A673 (cell line): Measurements from ENCODE around the gene LIMA1. TPM values are rescaled to one million over a fixed set of nuclear protein-coding genes. Genes with fewer than 3 reads are reported as not detected.
A peak's percentile ranks its signal among the peaks of the same experiment; 100 is the strongest.
"Not testable (repeated sequence)": the region's sequence is repeated elsewhere in the genome, so short reads cannot be mapped to it uniquely, and the experiment has no call there.

Experiments
- BruUV-seq: library from RNA; stranded (reverse); fragments of 400-500 nt; replicated peaks from 2 replicates; lab custom pipeline; 2021; lab: Mats Ljungman, UMichigan
- CTCF ChIA-PET: fragments of 300-600 bp; sonication (Branson Sonifier 250); formaldehyde crosslinking; loops from one replicate; lab custom pipeline; 2022; ENCODE audit warnings: antibody characterized with exemption; lab: Charles Lee
- POLR2A ChIA-PET: fragments of 300-600 bp; sonication (Branson Sonifier 250); formaldehyde crosslinking; loops from one replicate; lab custom pipeline; 2022; ENCODE audit warnings: antibody characterized with exemption; ENCODE audit not compliant: low non-redundant PET; lab: Charles Lee
- DNase-seq: peaks from one replicate; pipeline ENCODE4 v3.0.0-alpha.2; 2015; ENCODE audit warnings: low spot score
- H3K27ac ChIP-seq: fragments of 200-600 bp; sonication (generic); 2 replicates; pipeline ENCODE4 v1.5.1; 2016; ENCODE audit warnings: mixed run types, low read depth, mild to moderate bottlenecking, mixed read lengths, antibody characterized with exemption, low read length; ENCODE audit not compliant: poor library complexity, severe bottlenecking
- H3K27me3 ChIP-seq: fragments of 200-600 bp; sonication (generic); replicated peaks from 2 replicates; pipeline ENCODE4 v1.6.1; 2017; ENCODE audit warnings: mixed run types, low read depth, mild to moderate bottlenecking, mixed read lengths, antibody characterized with exemption, low read length; ENCODE audit not compliant: insufficient read depth, poor library complexity
- H3K36me3 ChIP-seq: fragments of 200-600 bp; sonication (generic); 2 replicates; pipeline ENCODE4 v1.6.1; 2016; ENCODE audit warnings: mixed run types, mild to moderate bottlenecking, mixed read lengths, antibody characterized with exemption, low read length; ENCODE audit not compliant: insufficient read depth, poor library complexity, severe bottlenecking
- H3K4me1 ChIP-seq: fragments of 200-600 bp; sonication (generic); 2 replicates; pipeline ENCODE4 v1.6.1; 2017; ENCODE audit warnings: mixed run types, mild to moderate bottlenecking, mixed read lengths, antibody characterized with exemption, low read length; ENCODE audit not compliant: insufficient read depth, poor library complexity, severe bottlenecking
- H3K4me3 ChIP-seq: fragments of 200-600 bp; sonication (generic); 2 replicates; pipeline ENCODE4 v1.5.1; 2016; ENCODE audit warnings: low read depth, mixed run types, mild to moderate bottlenecking, mixed read lengths, low read length; ENCODE audit not compliant: poor library complexity, severe bottlenecking
- H3K9me3 ChIP-seq: fragments of 200-600 bp; sonication (generic); 2 replicates; pipeline ENCODE4 v1.6.1; 2016; ENCODE audit warnings: mixed run types, low read depth, mild to moderate bottlenecking, mixed read lengths, antibody characterized with exemption, low read length; ENCODE audit not compliant: poor library complexity, severe bottlenecking
- EZH2 ChIP-seq: fragments of 200-600 bp; sonication (generic); IDR thresholded peaks from 2 replicates; pipeline ENCODE4 v1.6.1; 2017; ENCODE audit warnings: borderline replicate concordance, low read depth, mild to moderate bottlenecking, mixed read lengths, antibody characterized with exemption, low read length; ENCODE audit not compliant: poor library complexity, severe bottlenecking
- intact Hi-C: fragments of 100-400 bp; cut with micrococcal nuclease; formaldehyde crosslinking; loops from one replicate; pipeline ENCODE4 v1.10.0; 2022; ENCODE audit not compliant: unreplicated experiment
- total RNA-seq: library from RNA; stranded (reverse); gene quantifications from 2 replicates; pipeline ENCODE4 v1.2.3, GENCODE V29; 2021
- TF ChIP-seq, protein P1 (sequence below): fragments of 300-800, 200-600 bp; sonication (generic); conservative IDR thresholded peaks from 2 replicates; pipeline ENCODE4 v1.5.1; 2017; ENCODE audit warnings: low read depth, mild to moderate bottlenecking, antibody characterized with exemption, low read length, moderate library complexity, mixed read lengths

Gene LIMA1
- total RNA-seq, 1 experiment from 2014 or later, result 77.6 TPM

DNA sequence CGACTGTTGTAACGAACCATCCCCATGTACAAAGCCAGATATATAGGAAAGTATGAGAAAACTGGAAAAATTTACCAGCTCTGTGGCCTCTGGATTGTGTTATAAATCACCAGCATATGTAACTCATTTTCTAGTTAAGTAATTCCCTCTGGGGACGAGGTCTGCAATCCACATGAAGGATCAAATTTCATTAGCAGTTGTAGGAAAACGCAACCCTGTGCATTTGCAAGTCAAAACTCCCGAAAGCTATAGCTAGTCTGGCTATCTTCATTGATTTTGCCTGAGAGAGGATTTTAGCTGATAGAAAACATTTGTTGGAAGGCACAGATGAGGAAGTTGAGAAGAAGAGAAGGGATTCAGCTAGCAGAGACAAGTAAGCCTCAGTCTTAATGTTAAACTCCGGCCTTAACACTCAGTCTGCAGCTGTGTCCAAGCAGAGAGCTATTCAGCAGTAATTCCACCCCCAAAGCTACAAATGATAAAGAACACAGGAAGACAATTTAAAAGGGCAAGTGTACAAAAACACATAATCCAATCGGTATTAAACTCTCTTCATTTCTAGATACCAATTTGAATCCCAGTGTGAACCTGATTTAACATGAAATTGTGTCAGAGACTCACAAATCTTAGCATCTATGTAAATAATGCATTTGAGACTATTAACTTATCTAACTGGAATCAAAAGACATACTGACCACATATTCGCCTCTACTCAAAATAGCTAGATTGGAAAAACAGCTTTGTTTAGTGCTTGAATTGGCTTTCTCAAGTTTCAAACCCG lies 61.9 kb downstream of the LIMA1 start:
- intact Hi-C loops, result loop anchor here (5.0 kb wide), 2 partner anchors 34 to 91 kb away; no protein-coding TSS in a partner anchor
- Histone ChIP-seq H3K36me3 (no peaks in the 10 kb centered on the region), H3K4me1 (peaks cover 21% of the 10 kb centered on the region), H3K4me3 (peak overlapping the region; percentile 58), H3K27me3 (no peaks in the 10 kb centered on the region), H3K27ac (peak overlapping the region; percentile 91), H3K9me3 (no peaks in the 10 kb centered on the region)
- BruUV-seq, result no TSS peak
- DNase-seq, result peak; percentile 94
- CTCF ChIA-PET, result interaction anchor here (0.6 to 1.5 kb wide), 2 partner anchors 93 to 542 kb away, joined by 3 to 4 read pairs; partner anchors contain the start of gene ATF1
- POLR2A ChIA-PET, result interaction anchor here (0.7 kb wide), 2 partner anchors 9 to 189 kb away, joined by 3 to 4 read pairs; no protein-coding TSS in a partner anchor
- TF ChIP-seq EZH2, result no peak
- TF ChIP-seq, protein P1, sequence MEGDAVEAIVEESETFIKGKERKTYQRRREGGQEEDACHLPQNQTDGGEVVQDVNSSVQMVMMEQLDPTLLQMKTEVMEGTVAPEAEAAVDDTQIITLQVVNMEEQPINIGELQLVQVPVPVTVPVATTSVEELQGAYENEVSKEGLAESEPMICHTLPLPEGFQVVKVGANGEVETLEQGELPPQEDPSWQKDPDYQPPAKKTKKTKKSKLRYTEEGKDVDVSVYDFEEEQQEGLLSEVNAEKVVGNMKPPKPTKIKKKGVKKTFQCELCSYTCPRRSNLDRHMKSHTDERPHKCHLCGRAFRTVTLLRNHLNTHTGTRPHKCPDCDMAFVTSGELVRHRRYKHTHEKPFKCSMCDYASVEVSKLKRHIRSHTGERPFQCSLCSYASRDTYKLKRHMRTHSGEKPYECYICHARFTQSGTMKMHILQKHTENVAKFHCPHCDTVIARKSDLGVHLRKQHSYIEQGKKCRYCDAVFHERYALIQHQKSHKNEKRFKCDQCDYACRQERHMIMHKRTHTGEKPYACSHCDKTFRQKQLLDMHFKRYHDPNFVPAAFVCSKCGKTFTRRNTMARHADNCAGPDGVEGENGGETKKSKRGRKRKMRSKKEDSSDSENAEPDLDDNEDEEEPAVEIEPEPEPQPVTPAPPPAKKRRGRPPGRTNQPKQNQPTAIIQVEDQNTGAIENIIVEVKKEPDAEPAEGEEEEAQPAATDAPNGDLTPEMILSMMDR, result no peak

DNA sequence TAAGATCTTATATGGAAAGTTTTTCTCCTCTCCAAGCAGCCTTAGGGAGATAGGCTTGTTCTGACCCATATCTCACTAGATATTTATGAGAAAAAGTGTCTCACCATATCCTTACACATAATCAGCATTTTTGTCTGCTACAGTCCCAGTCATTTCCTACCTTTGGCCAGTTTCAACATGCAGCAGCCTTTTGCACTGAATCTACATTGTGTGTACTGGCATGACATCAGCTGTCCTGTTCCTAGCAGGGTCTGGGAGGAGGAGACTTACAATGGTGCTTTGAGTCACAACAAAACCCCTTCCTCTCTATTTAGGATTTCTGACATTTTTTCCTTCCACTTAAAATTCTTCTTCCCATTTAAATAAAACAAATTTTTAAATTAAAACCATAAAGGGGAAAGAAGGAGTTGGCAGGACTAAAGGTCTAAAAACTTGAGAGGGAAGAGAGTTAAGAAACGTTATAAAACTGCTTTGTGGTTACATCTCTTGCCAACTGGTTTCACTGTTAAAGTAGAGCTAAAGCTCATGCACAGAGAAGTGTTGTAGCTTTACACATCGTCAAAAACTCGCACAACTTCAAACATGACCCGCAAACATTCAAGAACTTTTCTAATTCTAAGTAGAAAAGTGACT lies 62.8 kb downstream of the LIMA1 start:
- TF ChIP-seq EZH2, result no peak
- TF ChIP-seq, protein P1, result no peak
- no peaks in the 10 kb centered on the region for H3K36me3 ChIP-seq
- H3K27me3 ChIP-seq, result no peaks in the 10 kb centered on the region
- H3K9me3 ChIP-seq, result no peaks in the 10 kb centered on the region
- H3K27ac ChIP-seq, result peak overlapping the region; percentile 91
- intact Hi-C loops, result loop anchor here (5.0 kb wide), 2 partner anchors 33 to 92 kb away; no protein-coding TSS in a partner anchor
- CTCF ChIA-PET, result interaction anchor here (1.5 kb wide), 1 partner anchor 94 kb away, joined by 4 read pairs; no protein-coding TSS in a partner anchor
- H3K4me3 ChIP-seq, result peak overlapping the region; percentile 58
- POLR2A ChIA-PET, result interaction anchor here (0.6 kb wide), 1 partner anchor 35 kb away, joined by 3 read pairs; no protein-coding TSS in a partner anchor
- BruUV-seq, result no TSS peak
- DNase-seq, result peak; percentile 40
- H3K4me1 ChIP-seq, result peaks cover 21% of the 10 kb centered on the region

DNA sequence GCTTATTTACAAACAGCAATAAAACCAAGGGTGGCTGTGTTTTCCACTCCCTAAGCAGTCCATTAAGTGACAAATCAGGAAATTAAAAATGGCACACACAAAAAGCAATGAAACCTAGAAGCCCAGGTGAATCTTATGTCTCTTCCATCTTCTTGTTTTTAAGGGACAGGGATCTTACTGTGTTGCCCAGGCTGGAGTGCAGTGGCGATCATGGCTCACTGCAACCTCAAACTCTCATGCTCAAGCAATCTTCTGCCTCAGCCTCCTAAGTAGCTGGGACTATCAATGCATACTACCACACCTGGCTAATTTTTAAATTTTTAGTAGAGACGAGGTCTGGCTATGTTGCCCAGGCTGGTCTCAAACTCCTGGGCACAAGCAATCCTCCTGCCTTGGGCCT lies 63.8 kb downstream of the LIMA1 start:
- BruUV-seq, result no TSS peak
- peaks cover 24% of the 10 kb centered on the region for H3K4me1 ChIP-seq
- POLR2A ChIA-PET, result no interaction called here
- intact Hi-C loops, result no loop called here
- no peak overlapping the region for H3K27ac ChIP-seq
- H3K36me3 ChIP-seq, result no peaks in the 10 kb centered on the region
- CTCF ChIA-PET, result no interaction called here
- DNase-seq, result no peak
- H3K27me3 ChIP-seq, result no peaks in the 10 kb centered on the region
- H3K4me3 ChIP-seq, result peak overlapping the region; percentile 58
- TF ChIP-seq, protein P1, result no peak
- no peak for TF ChIP-seq EZH2
- H3K9me3 ChIP-seq, result no peaks in the 10 kb centered on the region

DNA sequence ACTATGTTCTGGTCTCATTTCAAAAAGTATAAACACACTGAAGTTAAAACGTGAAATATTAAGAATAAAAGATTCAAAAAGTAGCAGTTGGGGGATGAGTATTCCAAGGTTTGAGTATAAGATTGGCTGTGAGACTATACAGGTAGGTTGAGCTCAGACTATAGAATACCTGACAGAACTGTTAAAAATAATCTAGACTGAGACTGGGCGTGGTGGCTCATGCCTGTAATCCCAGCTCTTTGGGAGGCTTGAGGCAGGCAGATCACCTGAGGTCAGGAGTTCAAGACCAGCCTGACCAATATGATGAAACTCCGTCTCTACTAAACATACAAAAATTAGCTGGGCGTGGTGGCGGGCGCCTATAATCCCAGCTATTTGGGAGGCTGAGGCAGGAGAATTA lies 64.3 kb downstream of the LIMA1 start:
- intact Hi-C loops, result not testable (repeated sequence)

More for the DNA sequence above, 64.3 kb downstream of the LIMA1 start:
- DNase-seq, POLR2A ChIA-PET, H3K9me3 ChIP-seq, H3K36me3 ChIP-seq, H3K27me3 ChIP-seq, CTCF ChIA-PET, H3K4me3 ChIP-seq, H3K27ac ChIP-seq, BruUV-seq: not testable (repeated sequence)
- H3K4me1 ChIP-seq, result peaks cover 20% of the 10 kb centered on the region
